HG03280 (cell line): Measurements from ENCODE around the gene SPEF1.

Experiments used
- ATAC-seq: cut with Tn5 transposase; IDR thresholded peaks from one replicate; pipeline ENCODE4 v1.9.1; 2021; ENCODE audit warnings: mild to moderate bottlenecking, moderate library complexity; ENCODE audit not compliant: unreplicated experiment

Gene SPEF1

GRCh38 chr20:3732327-3733118, 48.7 kb downstream of the SPEF1 start, which contains the start of gene HSPA12B:
TSS of gene HSPA12B (plus strand) at chr20:3732685. CDS start at chr20:3738675, 5,990 bp downstream.
- no peak for ATAC-seq

GRCh38 chr20:3731944-3732326, 49.3 kb downstream of the SPEF1 start:
- ATAC-seq = no peak

- ATAC-seq = no peak
Measured at GRCh38 chr20:3730803-3731672, 50.2 kb downstream of the SPEF1 start.

- ATAC-seq = no peak
Measured at GRCh38 chr20:3729811-3730540, 51.3 kb downstream of the SPEF1 start.

- ATAC-seq = no peak
Measured at GRCh38 chr20:3729378-3729777, 51.9 kb downstream of the SPEF1 start.

- ATAC-seq = no peak
Measured at GRCh38 chr20:3728876-3729275, 52.4 kb downstream of the SPEF1 start.

- ATAC-seq = no peak
Measured at GRCh38 chr20:3728354-3728753, 52.9 kb downstream of the SPEF1 start.
